ENCODE results near the gene OSBPL1A. TPM values are rescaled to one million over a fixed set of nuclear protein-coding genes. Genes with fewer than 3 reads are reported as not detected.

Gene OSBPL1A
- total RNA-seq, 4 donors from 2014 or later = 10.0 to 30.9 (median 15.1) TPM

GRCh38 chr18:24326211-24326610 is 71.4 kb downstream of the OSBPL1A start:
- H3K36me3 ChIP-seq = no peaks in the 10 kb centered on the region
- intact Hi-C loops (cut with DNase I) = no loop called here
- no peaks in the 10 kb centered on the region for H3K4me1 ChIP-seq
- no peak overlapping the region for H3K27ac ChIP-seq
- no peak for TF ChIP-seq CTCF (IDR thresholded peaks at IDR 0.05)
- TF ChIP-seq POLR2A (IDR thresholded peaks at IDR 0.05) = no peak
- WGBS, 2 donors = 84 to 92% methylated on average over 3 of the region's 3 CpGs
- H3K4me3 ChIP-seq = no peak overlapping the region
- no peak for DNase-seq
- no peaks in the 10 kb centered on the region for H3K9me3 ChIP-seq
- H3K27me3 ChIP-seq = no peaks in the 10 kb centered on the region

GRCh38 chr18:24322584-24323136 is 75.0 kb downstream of the OSBPL1A start:
- H3K4me1 ChIP-seq = no peaks in the 10 kb centered on the region
- no peak overlapping the region for H3K4me3 ChIP-seq
- TF ChIP-seq CTCF (IDR thresholded peaks at IDR 0.05) (no peak), POLR2A (IDR thresholded peaks at IDR 0.05) (no peak)
- no peak for DNase-seq
- no peaks in the 10 kb centered on the region for H3K27me3 ChIP-seq
- intact Hi-C loops (cut with DNase I) = no loop called here
- no peaks in the 10 kb centered on the region for H3K9me3 ChIP-seq
- H3K36me3 ChIP-seq = no peaks in the 10 kb centered on the region
- H3K27ac ChIP-seq = no peak overlapping the region

- Histone ChIP-seq H3K4me3 (no peak overlapping the region), H3K27me3 (no peaks in the 10 kb centered on the region), H3K4me1 (no peaks in the 10 kb centered on the region), H3K27ac (no peak overlapping the region), H3K9me3 (no peaks in the 10 kb centered on the region), H3K36me3 (no peaks in the 10 kb centered on the region)
- intact Hi-C loops (cut with DNase I) = no loop called here
- TF ChIP-seq CTCF (IDR thresholded peaks at IDR 0.05) (no peak), POLR2A (IDR thresholded peaks at IDR 0.05) (no peak)
- no peak for DNase-seq
- WGBS, 2 donors = 84 to 100% methylated on average over 1 of the region's 1 CpG
Observed at GRCh38 chr18:24321071-24321470, 76.6 kb downstream of the OSBPL1A start.

GRCh38 chr18:24319757-24320156 is 77.9 kb downstream of the OSBPL1A start:
- H3K4me1 ChIP-seq = no peaks in the 10 kb centered on the region
- DNase-seq = no peak
- H3K27ac ChIP-seq = no peak overlapping the region
- TF ChIP-seq CTCF (IDR thresholded peaks at IDR 0.05) (no peak), POLR2A (IDR thresholded peaks at IDR 0.05) (no peak)
- no peaks in the 10 kb centered on the region for H3K27me3 ChIP-seq
- no peaks in the 10 kb centered on the region for H3K9me3 ChIP-seq
- intact Hi-C loops (cut with DNase I) = no loop called here
- WGBS, 2 donors = 72 to 79% methylated on average over 5 of the region's 5 CpGs
- no peaks in the 10 kb centered on the region for H3K36me3 ChIP-seq
- no peak overlapping the region for H3K4me3 ChIP-seq

GRCh38 chr18:24317370-24317769 is 80.3 kb downstream of the OSBPL1A start:
- no peaks in the 10 kb centered on the region for H3K4me1 ChIP-seq
- H3K9me3 ChIP-seq = no peaks in the 10 kb centered on the region
- no peak overlapping the region for H3K4me3 ChIP-seq
- no peak for DNase-seq
- no peak overlapping the region for H3K27ac ChIP-seq
- H3K27me3 ChIP-seq = no peaks in the 10 kb centered on the region
- TF ChIP-seq POLR2A (IDR thresholded peaks at IDR 0.05) (no peak), CTCF (IDR thresholded peaks at IDR 0.05) (no peak)
- H3K36me3 ChIP-seq = peaks cover 0 to 7% (median 0%) of the 10 kb centered on the region in 3 donors
- intact Hi-C loops (cut with DNase I) = no loop called here

All from esophagus squamous epithelium (tissue), 5 donors.